Kidney epithelial cell (primary cell): ENCODE results near the gene CCR2. TPM values are rescaled to one million over a fixed set of nuclear protein-coding genes. Genes with fewer than 3 reads are reported as not detected.

ENCODE experiments used
- DNase-seq: peaks from one replicate; pipeline ENCODE4 v3.0.0-alpha.2; 2010; ENCODE audit warnings: low read depth
- H3K27me3 ChIP-seq: 2 replicates; pipeline ENCODE4 v1.6.0; 2011; ENCODE audit warnings: low read length; ENCODE audit not compliant: control insufficient read depth, insufficient read depth
- H3K36me3 ChIP-seq: 2 replicates; pipeline ENCODE4 v1.5.1; 2011; ENCODE audit warnings: low read length; ENCODE audit not compliant: control insufficient read depth, insufficient read depth
- H3K4me3 ChIP-seq: 2 replicates; pipeline ENCODE4 v1.5.1; 2011; ENCODE audit warnings: low read depth, mild to moderate bottlenecking, control low read depth, low read length
- CTCF ChIP-seq: IDR thresholded peaks from 2 replicates; pipeline ENCODE4 v1.5.1; 2011; ENCODE audit warnings: mild to moderate bottlenecking, moderate library complexity, low read length, control low read depth, inconsistent platforms; ENCODE audit not compliant: insufficient read depth, poor library complexity, severe bottlenecking
- total RNA-seq: library from RNA; depleted of rRNA; stranded (reverse); fragments of >200 nt; gene quantifications from 2 replicates; pipeline ENCODE4 v1.2.3, GENCODE V29; 2015

CCR2 gene
- total RNA-seq, 1 donor from 2014 or later: not detected

GRCh38 chr3:46356276-46356675, 2.4 kb downstream of the CCR2 start:
- H3K4me3 ChIP-seq: no peak overlapping the region
- no peak for DNase-seq
- no peak for TF ChIP-seq CTCF
- no peaks in the 10 kb centered on the region for H3K36me3 ChIP-seq
- peaks cover 10% of the 10 kb centered on the region for H3K27me3 ChIP-seq

- Histone ChIP-seq H3K4me3 (no peak overlapping the region), H3K27me3 (peaks cover 10% of the 10 kb centered on the region), H3K36me3 (no peaks in the 10 kb centered on the region)
- no peak for TF ChIP-seq CTCF
- DNase-seq: no peak
These were observed 3.0 kb downstream of the CCR2 start for GRCh38 chr3:46356909-46357308.

- Histone ChIP-seq H3K27me3 (peaks cover 7% of the 10 kb centered on the region), H3K4me3 (no peak overlapping the region), H3K36me3 (no peaks in the 10 kb centered on the region)
- no peak for DNase-seq
- TF ChIP-seq CTCF: no peak
These were observed 4.6 kb downstream of the CCR2 start for GRCh38 chr3:46358466-46358865.

GRCh38 chr3:46359733-46360493, 6.0 kb downstream of the CCR2 start:
- no peak overlapping the region for H3K4me3 ChIP-seq
- peaks cover 3% of the 10 kb centered on the region for H3K27me3 ChIP-seq
- peak; percentile 44 for DNase-seq
- no peaks in the 10 kb centered on the region for H3K36me3 ChIP-seq
- TF ChIP-seq CTCF: no peak

- no peaks in the 10 kb centered on the region for H3K27me3 ChIP-seq
These were observed 7.0 kb downstream of the CCR2 start for GRCh38 chr3:46360907-46361306.

More at GRCh38 chr3:46360907-46361306, 7.0 kb downstream of the CCR2 start:
- no peak for TF ChIP-seq CTCF
- H3K36me3 ChIP-seq: no peaks in the 10 kb centered on the region
- H3K4me3 ChIP-seq: no peak overlapping the region
- DNase-seq: no peak
